Right hindlimb (tissue), 1 donor: Measurements from ENCODE around the gene TMEM52.
A peak's percentile ranks its signal among the peaks of the same experiment; 100 is the strongest.

Experiments used
- DNase-seq: peaks from one replicate; pipeline ENCODE4 v3.0.0-alpha.2; 2018

Gene TMEM52

DNA sequence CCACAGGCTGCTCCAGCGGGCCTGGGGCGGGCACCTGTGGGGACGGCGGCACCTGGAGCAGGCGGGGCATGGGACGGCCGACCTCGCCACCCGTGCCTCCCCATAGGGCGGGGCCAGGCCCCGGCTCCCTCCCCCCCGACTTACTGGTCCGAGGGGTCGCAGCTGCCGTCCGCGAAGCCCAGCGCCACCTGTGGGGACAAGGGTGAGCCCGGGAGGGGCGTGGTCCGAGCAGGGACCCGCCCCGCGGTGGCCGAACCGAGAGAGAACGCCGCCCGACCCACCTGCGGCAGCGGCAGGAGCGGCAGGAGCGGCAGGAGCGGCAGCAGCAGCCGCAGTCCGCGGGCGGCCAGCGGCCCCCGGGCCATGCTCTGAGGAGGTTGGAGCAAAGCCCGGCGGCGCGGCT is at the start of gene TMEM52:
TMEM52 (minus strand) TSS at position 379 of the 403 bp plus-strand sequence; CDS start at position 365, 14 bp downstream.
- no peak for DNase-seq

DNA sequence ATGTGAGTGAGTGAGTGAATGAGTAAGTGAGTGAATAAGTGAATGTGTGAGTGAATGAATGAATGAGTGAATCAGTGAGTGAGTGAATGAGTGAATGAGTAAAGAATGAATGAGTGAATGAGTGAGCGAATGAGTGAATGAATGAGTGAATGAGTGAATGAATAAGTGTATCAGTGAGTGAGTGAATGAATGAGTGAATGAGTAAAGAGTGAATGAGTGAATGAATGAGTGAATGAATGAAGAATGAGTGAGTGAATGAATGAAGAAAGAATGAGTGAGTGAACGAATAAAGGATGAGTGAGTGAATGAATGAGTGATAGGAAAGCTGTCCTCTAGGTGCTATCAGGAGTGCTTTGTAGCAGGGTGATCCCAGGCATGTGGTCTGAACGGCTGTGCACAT is 48.8 kb upstream of the TMEM52 start:
- DNase-seq = no peak

DNA sequence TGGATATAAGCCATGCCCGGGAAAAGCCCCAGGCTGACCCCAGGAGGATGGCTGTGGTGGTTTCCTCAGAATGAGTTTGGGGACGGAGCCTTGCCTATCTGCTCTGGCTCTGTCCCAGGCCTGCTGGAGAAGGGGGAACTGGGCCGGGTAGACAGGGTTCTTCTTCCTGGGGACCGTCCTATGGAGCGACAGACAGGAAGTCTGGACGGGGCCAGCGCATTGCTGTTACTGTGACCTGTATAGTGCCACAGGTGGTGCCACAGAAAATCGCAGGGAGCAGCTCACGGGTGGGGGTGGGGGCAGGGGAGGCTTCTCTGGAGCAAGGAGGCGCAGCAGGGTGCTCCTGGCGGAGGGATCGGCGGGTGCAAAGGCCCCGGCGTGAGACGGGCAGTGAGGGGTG is 48.1 kb upstream of the TMEM52 start:
- DNase-seq = no peak

DNA sequence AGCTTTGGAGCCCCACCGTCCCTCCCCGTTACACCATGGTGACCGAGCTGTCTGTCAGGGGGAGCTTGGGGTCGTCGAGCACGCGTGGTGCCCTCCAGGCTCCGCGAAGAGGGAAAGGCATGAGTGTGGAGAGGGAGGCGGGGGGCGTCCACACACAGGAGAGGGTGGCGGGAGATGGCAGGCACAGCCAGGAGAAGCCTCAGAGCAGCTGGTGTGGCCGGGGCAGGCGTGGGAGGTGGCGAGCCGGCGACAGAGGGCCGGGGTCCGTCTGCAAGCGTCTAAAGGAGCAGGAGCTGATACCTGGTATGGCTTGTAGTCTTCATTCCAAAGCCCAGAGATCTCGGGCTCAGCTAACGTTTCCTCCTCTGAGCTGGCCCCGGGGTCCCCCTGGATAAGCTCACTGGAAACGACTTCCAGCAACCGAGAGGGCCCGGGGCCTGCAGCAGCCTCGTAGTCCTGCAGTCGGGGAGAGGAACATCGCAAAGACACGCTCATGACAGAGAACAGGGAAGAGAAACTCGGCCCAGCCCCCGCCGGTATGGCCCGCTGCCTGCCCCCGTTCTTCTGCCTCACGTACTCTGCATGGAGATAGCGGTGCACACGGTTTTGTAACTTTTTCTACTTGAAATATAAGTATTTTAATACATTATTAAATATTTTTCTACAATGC is 47.1 kb upstream of the TMEM52 start:
- no peak for DNase-seq

DNA sequence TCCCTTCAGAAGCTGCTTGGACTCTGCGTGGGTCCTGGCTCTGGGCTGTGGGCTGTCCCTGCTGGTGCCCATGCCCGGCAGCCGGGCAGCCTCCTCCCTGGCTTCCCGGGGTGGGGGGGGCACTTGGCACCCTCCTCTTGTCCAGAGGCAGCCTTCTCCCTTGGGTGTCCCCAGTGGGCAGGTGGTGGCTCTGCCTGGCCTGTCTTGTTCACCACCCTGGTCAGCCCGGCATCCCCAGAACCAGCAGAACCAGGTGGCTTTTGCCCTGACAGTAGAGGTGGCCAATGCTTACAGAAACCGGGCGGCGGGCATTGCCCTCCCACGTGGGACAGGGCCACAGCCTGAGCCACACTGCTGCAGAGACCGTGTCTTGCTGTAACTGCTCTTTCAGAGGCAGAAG is 46.5 kb upstream of the TMEM52 start:
- no peak for DNase-seq

DNA sequence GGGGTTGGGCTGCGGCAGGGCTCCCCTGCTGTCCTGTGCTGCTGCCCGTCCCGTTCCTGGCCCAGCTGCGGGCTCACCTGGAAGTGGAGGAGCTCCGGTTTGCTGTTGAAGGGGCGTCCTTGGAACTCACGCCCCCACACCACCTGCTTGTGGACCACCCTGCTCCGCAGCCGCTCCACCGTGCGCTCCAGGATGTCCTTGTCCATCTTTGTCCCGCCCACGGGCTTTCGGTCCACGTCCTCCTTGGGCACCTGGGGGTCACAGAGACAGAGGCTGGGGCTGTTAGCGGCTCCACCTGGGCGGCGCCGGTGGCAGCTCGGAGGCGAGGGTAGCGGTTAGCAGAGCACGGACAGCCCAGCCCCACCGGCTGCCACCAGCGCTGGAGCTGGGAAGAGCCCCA is 45.7 kb upstream of the TMEM52 start:
- no peak for DNase-seq

DNA sequence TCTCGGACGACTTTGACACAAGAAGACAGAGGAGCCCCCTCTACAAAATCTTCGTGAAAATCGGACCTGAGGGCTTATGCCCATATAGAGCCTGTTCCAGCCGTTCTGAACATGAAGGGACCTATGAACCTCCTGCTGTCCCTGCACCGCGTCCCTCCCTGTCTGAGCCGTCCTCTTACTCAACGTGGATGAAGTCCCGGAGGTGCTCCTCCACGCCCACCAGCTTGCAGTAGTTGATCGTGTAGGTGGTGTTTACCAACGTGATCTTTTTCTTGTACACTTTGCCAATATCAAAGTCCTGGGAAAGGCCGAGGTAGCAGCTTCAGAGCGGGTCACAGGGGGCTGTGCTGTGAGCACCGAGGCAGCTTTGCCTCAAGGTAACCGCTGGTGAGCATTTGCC is 44.5 kb upstream of the TMEM52 start:
- no peak for DNase-seq

DNA sequence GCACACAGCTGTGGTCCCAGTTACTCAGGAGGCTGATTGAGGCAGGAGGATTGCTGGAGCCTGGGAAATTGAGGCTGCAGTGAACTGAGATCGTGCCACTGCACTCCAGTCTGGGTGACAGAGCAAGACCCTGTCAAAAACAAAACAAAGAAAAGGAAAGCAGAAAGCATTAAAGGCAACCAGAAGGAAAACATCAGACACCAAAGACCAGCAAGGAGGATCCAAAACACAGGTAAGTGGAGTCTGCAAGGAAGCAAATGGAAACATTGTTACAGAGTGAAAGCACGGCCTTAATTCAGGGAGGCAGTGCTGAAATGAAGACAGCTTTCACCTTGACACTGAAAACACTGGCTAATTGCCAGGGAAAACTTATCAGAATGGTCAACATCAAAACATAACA is 43.7 kb upstream of the TMEM52 start:
- DNase-seq = no peak

DNA sequence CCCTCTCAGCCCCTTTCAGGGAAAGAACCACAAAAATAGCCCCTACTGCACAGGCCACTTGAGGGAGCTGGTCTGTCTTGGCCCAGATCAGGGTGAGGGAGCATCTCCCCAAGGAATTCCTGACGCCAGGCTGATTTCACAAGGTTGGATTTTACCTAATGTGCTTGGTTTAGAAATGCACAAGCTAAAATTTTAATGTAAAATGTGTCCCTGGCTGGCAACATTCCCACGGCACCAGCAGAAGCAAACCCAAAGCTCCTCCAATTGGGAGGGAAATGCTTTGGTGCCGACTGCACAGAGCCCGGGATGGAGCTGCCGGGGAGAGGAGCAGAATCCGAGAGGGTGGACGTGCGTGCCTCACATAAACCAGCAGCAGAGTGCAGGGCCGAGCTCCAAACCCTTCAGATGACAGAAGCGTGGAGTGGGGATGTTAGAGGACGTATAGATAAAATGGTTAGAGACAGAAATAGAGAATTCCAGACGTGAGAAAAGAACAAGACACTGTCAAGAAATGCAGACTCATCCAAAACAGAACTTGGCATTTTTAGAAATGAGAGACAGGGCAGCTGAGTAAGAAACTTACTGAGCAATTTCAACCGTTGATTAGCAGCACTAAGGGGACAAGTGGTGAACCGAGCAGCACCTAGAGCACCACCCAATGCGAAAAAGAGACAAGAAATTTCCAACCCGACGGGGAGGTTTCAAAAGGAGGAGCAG is 41.6 kb upstream of the TMEM52 start:
- no peak for DNase-seq

DNA sequence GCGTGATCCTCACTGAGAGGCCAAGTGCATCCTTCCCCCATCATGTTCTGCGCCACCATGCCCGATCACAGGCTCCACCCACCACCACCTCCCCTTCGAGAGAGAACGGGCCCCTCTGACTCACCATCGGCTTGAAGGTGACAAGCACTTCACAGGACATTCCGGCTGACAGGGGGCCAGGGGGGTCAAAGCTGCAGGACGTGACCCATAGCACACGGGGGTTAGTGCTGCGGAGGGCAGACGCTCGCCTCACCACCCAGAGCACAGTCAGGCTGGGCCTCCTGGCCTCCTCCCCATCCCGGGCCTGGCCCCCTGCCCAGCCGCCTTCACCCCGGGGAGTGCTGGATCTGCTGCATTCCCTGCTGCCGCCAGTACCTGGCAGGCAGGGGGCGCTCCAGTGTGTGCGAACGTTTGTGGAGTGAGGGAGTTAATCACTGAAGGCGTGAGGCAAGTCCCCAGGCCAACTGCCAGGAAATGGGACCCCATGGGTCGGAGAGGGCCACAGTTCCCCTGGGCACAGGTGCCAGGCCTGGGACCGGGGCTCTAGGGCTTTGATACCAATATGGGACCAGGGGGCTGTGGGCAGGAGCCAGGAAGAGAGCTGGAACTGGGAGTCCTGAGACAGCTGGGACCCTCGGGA is 40.9 kb upstream of the TMEM52 start:
- peak; percentile 81 for DNase-seq

DNA sequence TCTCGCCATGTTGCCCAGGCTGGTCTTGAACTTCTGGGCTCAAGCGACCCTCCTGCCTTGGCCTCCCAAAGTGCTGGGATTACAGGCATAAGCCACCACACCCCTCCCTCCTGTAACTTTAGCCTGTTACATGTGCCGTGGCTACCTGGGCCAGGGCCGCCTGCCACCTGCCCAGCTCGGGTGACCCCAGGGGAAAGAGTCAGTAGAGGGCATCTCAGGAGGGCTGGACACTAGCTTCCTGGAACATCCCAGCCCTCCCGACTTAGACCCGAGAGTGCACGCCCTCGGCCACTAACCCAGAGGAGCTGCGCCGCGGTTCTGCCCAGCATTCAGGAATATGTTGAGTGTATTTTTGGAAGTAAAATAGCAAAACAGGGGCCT is 40.4 kb upstream of the TMEM52 start:
- DNase-seq = no peak

DNA sequence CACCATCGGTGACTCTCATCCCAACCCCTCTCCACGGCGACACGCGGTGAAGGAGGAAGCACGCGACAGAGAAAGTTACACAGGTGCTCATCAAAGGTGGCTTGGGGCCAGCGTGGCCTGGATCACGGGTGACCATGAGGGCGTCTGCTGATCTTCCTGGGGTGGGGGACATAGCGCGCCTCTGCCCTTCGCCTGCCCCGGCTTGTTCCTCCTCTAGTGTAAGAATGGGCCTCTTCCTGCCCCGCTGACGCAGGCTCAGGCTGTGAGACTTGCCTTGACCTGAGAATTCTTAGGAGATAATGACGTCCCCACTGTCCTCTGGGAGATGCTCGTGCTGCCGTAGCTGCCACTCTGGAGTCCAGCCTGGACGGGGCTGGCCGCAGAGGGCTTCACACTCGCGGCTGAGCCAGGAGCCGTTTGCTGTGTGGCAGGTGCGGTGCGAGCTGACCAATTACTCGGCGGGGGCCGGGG is 39.0 kb upstream of the TMEM52 start:
- no peak for DNase-seq

DNA sequence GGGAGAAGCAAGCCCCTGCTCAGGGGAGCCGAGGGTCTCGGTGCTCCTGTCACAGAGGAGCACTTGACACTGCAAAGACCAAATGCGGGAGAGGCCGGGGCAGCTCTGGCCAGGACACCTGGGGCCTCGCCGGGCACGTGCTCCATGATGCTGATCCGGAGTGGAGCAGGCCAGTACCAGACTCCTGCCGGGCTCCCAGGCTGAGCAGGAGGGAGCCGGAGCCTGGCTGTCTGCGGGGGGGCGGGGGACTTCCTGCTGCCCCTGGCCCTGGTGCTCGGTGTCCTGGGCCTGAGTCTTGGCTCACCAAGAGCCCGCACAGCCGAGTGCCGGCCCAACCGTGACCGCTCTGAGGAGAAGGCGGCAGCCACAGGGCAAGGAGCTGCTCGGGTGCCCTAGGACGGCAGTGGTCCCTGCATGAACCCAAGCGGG is 38.5 kb upstream of the TMEM52 start:
- DNase-seq = no peak

DNA sequence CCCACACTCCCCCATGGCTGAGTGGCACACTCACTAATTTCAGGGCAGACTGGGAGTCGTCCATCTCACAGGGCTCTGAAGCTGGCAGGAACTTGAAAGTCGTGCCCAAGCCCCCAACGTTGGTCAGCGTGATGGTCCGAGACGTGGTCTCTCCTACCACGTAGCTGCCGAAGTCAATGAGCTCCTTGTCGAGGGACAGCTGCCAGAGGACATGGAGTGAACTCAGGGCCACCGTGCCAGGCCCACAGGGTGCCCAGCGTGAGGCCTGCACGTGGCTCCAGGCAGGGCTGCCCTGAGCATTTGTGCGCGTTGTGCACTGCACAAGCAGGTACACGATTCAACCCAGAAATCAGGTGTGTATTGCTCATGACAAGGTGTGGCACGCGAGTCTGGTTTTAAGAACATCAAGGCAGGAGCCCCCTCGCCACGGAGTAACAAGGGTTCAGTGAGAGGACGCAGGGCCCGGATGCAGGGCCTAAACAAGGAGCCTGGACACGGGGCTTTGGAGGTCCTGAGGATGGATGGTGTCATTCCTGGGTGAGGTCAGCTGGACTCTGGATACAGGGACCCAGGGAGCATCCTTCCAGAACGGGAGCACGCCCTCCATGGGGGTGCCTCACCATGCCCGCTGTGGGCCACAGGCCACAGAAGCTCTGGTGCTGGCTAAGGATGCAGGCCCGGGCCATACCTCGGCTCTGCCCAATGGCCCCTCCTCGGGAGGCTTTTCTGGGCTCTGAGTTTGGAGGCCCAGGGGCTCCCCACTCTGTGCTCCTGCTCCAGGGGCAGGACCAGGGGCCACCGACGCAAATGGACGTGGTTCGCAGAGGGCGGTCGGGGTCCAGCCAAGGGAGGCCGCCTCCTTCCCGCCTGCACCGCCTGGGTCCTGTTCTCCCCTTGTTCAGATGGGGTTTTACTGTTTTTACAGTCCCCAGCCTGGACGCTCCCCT is 37.8 kb upstream of the TMEM52 start:
- DNase-seq = no peak

DNA sequence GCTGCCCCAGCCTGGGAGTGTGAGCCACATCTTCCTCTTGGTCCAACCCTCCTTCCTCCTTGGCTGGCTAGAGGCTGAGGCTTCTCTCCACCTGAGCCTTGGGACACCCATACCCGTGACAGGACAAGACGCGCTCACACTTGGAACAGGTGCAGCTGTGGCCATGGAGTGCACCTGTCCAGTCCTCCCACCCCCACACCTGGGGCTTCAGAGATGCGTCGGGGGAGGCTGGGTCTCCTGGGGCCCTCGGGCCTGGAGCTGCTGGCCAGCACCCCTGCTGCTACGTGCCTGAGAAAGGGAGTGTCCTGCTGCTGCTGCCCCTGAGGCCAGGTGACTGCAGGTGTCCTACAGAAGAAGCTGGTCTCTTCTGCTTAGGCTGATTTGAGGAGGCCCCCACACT is 37.0 kb upstream of the TMEM52 start:
- DNase-seq = no peak

DNA sequence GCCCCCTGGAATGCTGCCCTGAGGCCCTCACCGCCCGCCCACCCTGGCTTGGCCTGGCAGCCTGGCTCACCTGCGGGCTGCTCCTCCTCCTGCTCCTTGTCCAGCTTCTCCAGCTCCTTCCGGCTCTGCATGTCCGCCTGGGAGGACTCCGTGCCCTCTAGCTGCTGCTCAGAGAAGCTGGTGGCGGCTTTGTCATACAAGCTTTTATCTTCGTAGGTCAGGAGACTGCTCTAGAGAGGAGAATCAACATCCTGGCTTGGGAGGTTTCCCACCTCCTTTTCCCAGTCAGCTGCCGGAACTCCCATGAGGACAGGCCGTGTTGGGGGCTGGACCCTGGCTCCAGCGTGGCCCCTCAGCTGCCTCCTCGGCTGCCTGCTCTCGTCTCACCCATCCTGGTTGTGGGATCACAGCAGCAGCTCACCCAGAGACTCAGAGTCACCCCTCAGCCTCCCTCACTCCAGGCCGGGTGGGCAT is 36.6 kb upstream of the TMEM52 start:
- DNase-seq = no peak

DNA sequence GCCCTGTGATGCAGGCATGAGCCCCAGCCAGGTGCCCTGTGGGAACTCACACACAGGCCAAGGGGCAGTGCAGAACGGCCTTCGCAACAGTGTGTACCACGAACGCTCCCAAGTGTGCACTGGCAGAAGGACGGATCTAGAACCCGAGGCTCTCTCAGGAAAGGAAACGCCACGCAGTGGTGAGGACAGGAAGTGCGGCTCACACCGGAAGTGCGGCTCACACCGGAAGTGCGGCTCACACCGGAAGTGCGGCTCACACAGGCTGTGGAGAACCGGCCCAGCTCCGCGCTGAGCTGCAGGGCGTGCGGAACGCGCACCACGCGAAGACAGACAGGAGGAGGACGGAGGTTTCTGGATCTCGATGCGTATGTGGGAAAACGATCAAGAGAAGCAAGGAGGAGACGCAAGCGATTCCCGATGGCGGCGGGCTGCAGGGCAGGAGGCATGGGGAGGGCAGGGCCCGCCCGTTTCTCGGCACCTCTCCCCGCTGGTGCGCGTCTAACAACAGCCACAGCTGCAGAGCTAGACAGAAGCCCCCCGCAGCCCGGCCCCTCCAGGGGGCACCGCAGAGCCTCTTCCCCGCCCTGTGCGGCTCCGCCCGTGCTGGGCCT is 35.9 kb upstream of the TMEM52 start:
- no peak for DNase-seq

DNA sequence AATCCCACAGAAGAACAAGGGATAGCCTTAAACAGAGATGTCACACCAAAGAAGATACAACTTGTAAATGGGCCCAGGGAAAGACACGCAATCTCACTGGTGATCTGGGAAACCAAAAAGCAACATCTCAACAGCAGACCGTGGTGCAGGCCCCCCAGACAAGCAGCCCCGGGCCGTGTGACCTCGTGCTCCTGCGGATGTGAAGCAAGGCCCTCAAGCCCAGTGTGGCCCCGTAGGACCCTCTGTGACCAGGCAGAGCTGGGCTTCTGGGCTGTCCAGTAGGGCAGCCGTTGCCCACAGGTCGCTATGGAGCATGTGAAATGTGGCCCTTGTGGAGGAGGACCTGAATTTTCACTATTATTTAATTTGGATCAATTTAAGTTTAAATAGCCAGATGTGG is 34.9 kb upstream of the TMEM52 start:
- no peak for DNase-seq

DNA sequence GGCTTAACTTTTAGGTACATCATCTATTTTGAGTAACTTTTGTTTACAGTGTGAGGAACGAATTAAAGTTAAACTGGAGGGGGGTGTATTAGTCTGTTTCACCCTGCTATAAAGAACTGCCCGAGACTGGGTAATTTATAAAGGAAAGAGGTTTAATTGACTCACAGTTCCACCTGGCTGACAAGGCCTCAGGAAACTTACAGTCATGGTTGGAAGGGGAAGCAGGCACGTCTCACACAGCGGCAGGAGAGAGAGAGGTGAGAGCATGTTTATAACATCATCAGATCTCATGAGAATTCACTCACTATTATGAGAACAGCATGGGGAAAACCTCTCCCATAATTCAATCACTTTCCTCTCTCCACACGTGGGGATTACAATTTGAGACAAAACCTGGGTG is 31.9 kb upstream of the TMEM52 start:
- no peak for DNase-seq

DNA sequence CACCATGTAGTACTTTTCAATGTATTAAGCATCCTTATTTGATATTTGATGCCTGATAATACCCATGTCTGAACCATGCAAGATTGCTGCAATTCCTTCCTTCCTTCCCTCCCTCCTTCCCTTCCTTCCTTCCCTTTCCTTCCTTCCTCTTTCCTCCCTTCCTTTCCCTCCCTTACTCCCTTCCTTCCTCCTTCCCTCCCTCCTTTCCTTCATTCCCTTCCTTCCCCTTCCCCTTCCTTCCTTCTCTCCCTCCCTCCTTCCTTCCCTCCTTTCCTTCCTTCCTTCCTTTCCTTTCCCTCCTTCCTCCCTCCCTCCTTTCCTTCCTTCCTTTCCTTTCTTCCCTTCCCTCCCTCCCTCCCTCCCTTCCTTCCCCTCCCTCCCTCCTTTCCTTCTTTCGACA is 29.7 kb upstream of the TMEM52 start:
- DNase-seq = no peak

DNA sequence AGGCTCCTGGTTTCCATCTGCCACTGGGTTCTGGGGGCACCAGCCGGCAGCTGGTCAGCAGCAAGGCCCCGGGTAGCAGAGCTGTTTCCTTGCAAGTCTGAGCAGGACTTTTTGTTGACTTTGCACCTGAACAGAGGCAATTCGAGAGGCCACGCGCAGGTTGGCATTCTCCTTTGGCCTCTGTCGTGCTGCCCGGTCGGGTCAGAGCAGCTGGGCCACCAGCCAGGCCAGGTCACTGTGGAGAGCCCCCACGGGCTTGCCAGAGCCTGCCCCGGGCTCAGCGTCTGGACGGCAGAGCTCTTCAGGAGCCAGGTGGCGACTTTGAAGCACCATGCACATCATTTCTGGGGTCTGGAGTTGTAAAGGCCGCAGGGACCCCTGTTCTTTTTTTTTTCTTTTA is 28.4 kb upstream of the TMEM52 start:
- no peak for DNase-seq

DNA sequence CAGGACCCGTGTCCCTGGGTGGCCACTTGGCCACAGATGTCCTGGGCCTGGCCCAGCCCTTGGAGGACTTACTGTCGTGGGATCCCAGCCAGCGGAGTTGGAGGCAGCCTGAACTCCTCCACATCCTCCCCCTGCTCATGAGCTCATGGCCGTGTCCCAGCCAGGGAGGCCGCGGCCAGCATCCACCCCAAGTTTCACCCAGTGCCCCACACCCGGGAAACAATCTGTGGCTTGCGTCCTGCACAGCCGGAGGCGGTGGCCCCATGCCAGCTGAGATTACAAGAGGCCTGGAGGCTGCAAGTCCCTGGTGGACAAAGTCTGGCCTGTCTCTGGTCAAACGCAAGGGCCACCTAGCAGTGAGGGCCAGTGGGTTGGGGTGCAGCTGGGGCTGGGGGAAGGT is 27.5 kb upstream of the TMEM52 start:
- DNase-seq = peak; percentile 66
